Body of pancreas (tissue), 4 donors: ENCODE data around the gene MEIOSIN.

ENCODE experiments used
- POLR2A ChIP-seq, 3 donors: fragments of 450-650 bp; IDR thresholded peaks; one replicate each; pipeline ENCODE4 v1.6.1; 2016; ENCODE audit warnings: antibody characterized with exemption in 3 of 3, mild to moderate bottlenecking in 2 of 3
- TF ChIP-seq, protein P1 (sequence below), 7 experiments: fragments of 450-650 bp in 4 of 7; fragments of 200-600 bp in 3 of 7; sonication (generic) in 3 of 7; IDR thresholded peaks; one replicate each; pipeline ENCODE4 v1.5.1; 2016 to 2019; ENCODE audit warnings: antibody characterized with exemption in 7 of 7

DNA sequence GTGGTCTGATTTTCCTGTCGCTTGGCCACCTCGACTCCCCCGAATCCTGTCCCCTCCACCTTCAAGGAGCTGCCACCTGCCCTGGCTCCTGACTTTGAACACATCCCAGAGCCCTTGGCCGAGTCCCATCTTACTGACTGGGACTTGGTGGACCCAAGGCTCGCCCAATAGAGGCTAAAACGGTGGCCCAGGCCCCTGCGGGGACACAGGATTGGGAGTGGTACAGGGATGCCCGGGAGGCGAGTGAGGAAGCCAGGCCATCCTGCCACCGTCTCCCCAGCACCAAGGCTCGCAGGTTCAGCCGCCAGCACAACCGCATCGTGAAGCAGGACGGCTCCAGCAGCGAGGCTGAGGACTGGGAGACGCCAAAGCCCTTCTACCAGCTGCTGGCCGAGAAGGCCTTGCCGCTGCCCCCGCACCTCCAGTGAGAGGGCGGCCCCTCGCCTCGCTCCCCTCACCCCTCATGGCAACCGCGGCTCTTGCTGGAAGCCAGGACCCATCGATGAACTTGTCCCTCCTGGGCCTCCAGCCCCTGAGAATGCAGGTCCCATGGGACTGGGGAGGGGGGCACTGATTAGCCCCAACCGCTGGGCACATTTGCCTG, 30.6 kb downstream of the MEIOSIN start:
- TF ChIP-seq, protein P1, sequence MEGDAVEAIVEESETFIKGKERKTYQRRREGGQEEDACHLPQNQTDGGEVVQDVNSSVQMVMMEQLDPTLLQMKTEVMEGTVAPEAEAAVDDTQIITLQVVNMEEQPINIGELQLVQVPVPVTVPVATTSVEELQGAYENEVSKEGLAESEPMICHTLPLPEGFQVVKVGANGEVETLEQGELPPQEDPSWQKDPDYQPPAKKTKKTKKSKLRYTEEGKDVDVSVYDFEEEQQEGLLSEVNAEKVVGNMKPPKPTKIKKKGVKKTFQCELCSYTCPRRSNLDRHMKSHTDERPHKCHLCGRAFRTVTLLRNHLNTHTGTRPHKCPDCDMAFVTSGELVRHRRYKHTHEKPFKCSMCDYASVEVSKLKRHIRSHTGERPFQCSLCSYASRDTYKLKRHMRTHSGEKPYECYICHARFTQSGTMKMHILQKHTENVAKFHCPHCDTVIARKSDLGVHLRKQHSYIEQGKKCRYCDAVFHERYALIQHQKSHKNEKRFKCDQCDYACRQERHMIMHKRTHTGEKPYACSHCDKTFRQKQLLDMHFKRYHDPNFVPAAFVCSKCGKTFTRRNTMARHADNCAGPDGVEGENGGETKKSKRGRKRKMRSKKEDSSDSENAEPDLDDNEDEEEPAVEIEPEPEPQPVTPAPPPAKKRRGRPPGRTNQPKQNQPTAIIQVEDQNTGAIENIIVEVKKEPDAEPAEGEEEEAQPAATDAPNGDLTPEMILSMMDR (IDR thresholded peaks at IDR 0.05), result no peak
- TF ChIP-seq POLR2A (IDR thresholded peaks at IDR 0.05), result no peak
